GM19463 (cell line): ENCODE data around the gene SH3RF3.
"Not testable (repeated sequence)": the region's sequence is repeated elsewhere in the genome, so short reads cannot be mapped to it uniquely, and the experiment has no call there.

Experiments
- ATAC-seq: cut with Tn5 transposase; IDR thresholded peaks from one replicate; pipeline ENCODE4 v1.9.1; 2021; ENCODE audit warnings: mild to moderate bottlenecking, moderate library complexity; ENCODE audit not compliant: unreplicated experiment

The SH3RF3 gene

GRCh38 chr2:109528811-109529501, 400.0 kb downstream of the SH3RF3 start:
- ATAC-seq: no peak

- ATAC-seq: no peak
These were observed 400.8 kb downstream of the SH3RF3 start for GRCh38 chr2:109529532-109530449.

- no peak for ATAC-seq
These were observed 401.7 kb downstream of the SH3RF3 start for GRCh38 chr2:109530712-109531111.

- ATAC-seq: no peak
These were observed 402.2 kb downstream of the SH3RF3 start for GRCh38 chr2:109531221-109531620.

GRCh38 chr2:109531896-109532727, 403.1 kb downstream of the SH3RF3 start:
- no peak for ATAC-seq

GRCh38 chr2:109532728-109533076, 403.7 kb downstream of the SH3RF3 start:
- no peak for ATAC-seq

GRCh38 chr2:109533823-109534222, 404.8 kb downstream of the SH3RF3 start:
- no peak for ATAC-seq

- ATAC-seq: no peak
These were observed 406.4 kb downstream of the SH3RF3 start for GRCh38 chr2:109535217-109535946.

GRCh38 chr2:109536556-109536955, 407.6 kb downstream of the SH3RF3 start:
- ATAC-seq: not testable (repeated sequence)

- no peak for ATAC-seq
These were observed 408.7 kb downstream of the SH3RF3 start for GRCh38 chr2:109537565-109538222.

- no peak for ATAC-seq
These were observed 409.5 kb downstream of the SH3RF3 start for GRCh38 chr2:109538546-109538945.

- ATAC-seq: no peak
These were observed 413.4 kb downstream of the SH3RF3 start for GRCh38 chr2:109542384-109542783.

GRCh38 chr2:109545828-109546713, 417.1 kb downstream of the SH3RF3 start:
- peak; percentile 89 for ATAC-seq

- no peak for ATAC-seq
These were observed 418.3 kb downstream of the SH3RF3 start for GRCh38 chr2:109547280-109547679.

- ATAC-seq: no peak
These were observed 420.1 kb downstream of the SH3RF3 start for GRCh38 chr2:109549016-109549590.
